B cell (primary cell): ENCODE data around the gene ITPK1. TPM values are rescaled to one million over a fixed set of nuclear protein-coding genes. Genes with fewer than 3 reads are reported as not detected.

Experiments used
- ATAC-seq: fragments of 200-7000 bp; cut with Tn5 transposase; one replicate; pipeline ENCODE4 v1.10.0; 2021; ENCODE audit warnings: low read depth, mild to moderate bottlenecking, moderate number of reproducible peaks, moderate library complexity
- CTCF ChIA-PET: fragments of 350-600 bp; sonication (Branson Sonifier 250); formaldehyde crosslinking; loops from one replicate; lab custom pipeline; 2021; ENCODE audit warnings: antibody characterized with exemption, inconsistent platforms; lab: Charles Lee
- POLR2A ChIA-PET: fragments of 350-600 bp; sonication (Branson Sonifier 250); formaldehyde crosslinking; loops from one replicate; lab custom pipeline; 2021; ENCODE audit warnings: antibody characterized with exemption; lab: Charles Lee
- DNase-seq: peaks from one replicate; pipeline ENCODE4 v3.0.0; 2013
- H2AFZ ChIP-seq: 2 replicates; pipeline ENCODE4 v1.6.1; 2012; ENCODE audit warnings: mild to moderate bottlenecking, low read depth, low read length; ENCODE audit not compliant: insufficient read depth, poor library complexity, severe bottlenecking
- H3K27ac ChIP-seq, 2 donors: 1 replicate in 1 of 2; 2 replicates in 1 of 2; pipeline ENCODE4 v1.5.1; 2012 to 2013; ENCODE audit warnings: low read length in 2 of 2, mild to moderate bottlenecking in 2 of 2, moderate library complexity in 1 of 2
- H3K27me3 ChIP-seq, 4 experiments: fragments of 200-600 bp in 1 of 4; sonication (generic) in 1 of 4; replicated peaks in 1 of 4; 1 replicate in 2 of 4; 2 replicates in 2 of 4; pipeline versions ENCODE4 v1.6.1 to v1.7.0; 2013 to 2016; ENCODE audit warnings: low read length in 3 of 4, mild to moderate bottlenecking in 2 of 4, mixed read lengths in 1 of 4, moderate library complexity in 1 of 4; ENCODE audit not compliant: insufficient read depth in 4 of 4, control insufficient read depth in 3 of 4; ENCODE audit errors: control extremely low read depth in 1 of 4
- H3K36me3 ChIP-seq, 2 experiments: replicated peaks in 1 of 2; 1 replicate in 1 of 2; 2 replicates in 1 of 2; pipeline versions ENCODE4 v1.6.1 to v1.7.1; 2013; ENCODE audit warnings: low read length in 1 of 2; ENCODE audit not compliant: insufficient read depth in 2 of 2, control insufficient read depth in 1 of 2; ENCODE audit errors: control extremely low read depth in 1 of 2, extremely low read depth in 1 of 2
- H3K4me1 ChIP-seq, 2 donors: fragments of 200-600 bp in 1 of 2; sonication (generic) in 1 of 2; 1 replicate in 1 of 2; 2 replicates in 1 of 2; pipeline versions ENCODE4 v1.5.1 to v1.6.1; 2013 to 2017; ENCODE audit warnings: low read length in 2 of 2; ENCODE audit not compliant: control insufficient read depth in 2 of 2, insufficient read depth in 2 of 2
- H3K4me2 ChIP-seq: replicated peaks from 2 replicates; pipeline ENCODE3; 2012; ENCODE audit warnings: mild to moderate bottlenecking, low read depth, low read length; ENCODE audit not compliant: poor library complexity, severe bottlenecking
- H3K4me3 ChIP-seq, 5 experiments: fragments of 200-600 bp in 1 of 5; sonication (generic) in 1 of 5; 1 replicate in 3 of 5; 2 replicates in 2 of 5; pipeline versions ENCODE4 v1.5.1 to v1.7.0; 2011 to 2016; ENCODE audit warnings: low read length in 4 of 5, mild to moderate bottlenecking in 4 of 5, low read depth in 2 of 5, control low read depth in 1 of 5, moderate library complexity in 1 of 5; ENCODE audit not compliant: insufficient read depth in 1 of 5; ENCODE audit errors: control extremely low read depth in 1 of 5, extremely low read depth in 1 of 5
- H3K79me2 ChIP-seq: fragments of 200-600 bp; sonication (generic); one replicate; pipeline ENCODE4 v1.6.0; 2016; ENCODE audit warnings: low read length; ENCODE audit not compliant: control insufficient read depth, insufficient read depth
- H3K9ac ChIP-seq: fragments of 200-600 bp; sonication (generic); 2 replicates; pipeline ENCODE4 v1.6.1; 2017; ENCODE audit warnings: mild to moderate bottlenecking, low read length, moderate library complexity
- H3K9me3 ChIP-seq, 3 donors: one replicate each; pipeline versions ENCODE4 v1.6.1 to v1.7.1; 2013; ENCODE audit warnings: low read length in 2 of 3; ENCODE audit not compliant: control insufficient read depth in 2 of 3, insufficient read depth in 1 of 3; ENCODE audit errors: control extremely low read depth in 1 of 3
- H4K20me1 ChIP-seq: 2 replicates; pipeline ENCODE4 v1.6.0; 2012; ENCODE audit warnings: mild to moderate bottlenecking, low read length; ENCODE audit not compliant: insufficient read depth, control insufficient read depth, poor library complexity, severe bottlenecking
- H3K27ac Mint-ChIP-seq: one replicate; pipeline ENCODE4 v1.8.0; 2021; ENCODE audit warnings: mixed read lengths
- H3K27me3 Mint-ChIP-seq: one replicate; pipeline ENCODE4 v1.8.0; 2021; ENCODE audit warnings: mixed read lengths
- H3K4me1 Mint-ChIP-seq: one replicate; pipeline ENCODE4 v1.8.0; 2021; ENCODE audit warnings: mixed read lengths
- H3K4me3 Mint-ChIP-seq: one replicate; pipeline ENCODE4 v1.8.0; 2021; ENCODE audit warnings: mixed read lengths
- H3K9me3 Mint-ChIP-seq: one replicate; pipeline ENCODE4 v1.8.0; 2022; ENCODE audit warnings: mixed read lengths; ENCODE audit not compliant: insufficient read depth
- EZH2 ChIP-seq: IDR thresholded peaks from 2 replicates; pipeline ENCODE4 v1.6.1; 2012; ENCODE audit warnings: borderline replicate concordance, low read depth, mild to moderate bottlenecking, moderate library complexity, low read length; ENCODE audit not compliant: insufficient read depth, poor library complexity, severe bottlenecking
- WGBS: methylation state at CpG from one replicate; pipeline ENCODE4 v1.1.5; 2013; ENCODE audit warnings: missing lambda C conversion rate; ENCODE audit not compliant: insufficient coverage; 5-methylcytosine and 5-hydroxymethylcytosine counted together
- intact Hi-C: fragments of 100-400 bp; cut with micrococcal nuclease; formaldehyde crosslinking; loops from one replicate; pipeline ENCODE4 v1.10.0; 2022
- polyA plus RNA-seq: library from polyadenylated mRNA; depleted of rRNA; stranded (reverse); fragments of >200 nt; gene quantifications from 2 replicates; pipeline ENCODE4 v1.2.3, GENCODE V29; 2012
- total RNA-seq, 2 donors: library from RNA; stranded (reverse); fragments of 120-200 nt in 1 of 2; gene quantifications; 1 replicate in 1 of 2; 2 replicates in 1 of 2; pipeline versions ENCODE4 v1.2.3 to v1.2.4, GENCODE V29; 2013 to 2022
- TF ChIP-seq, protein P1 (sequence below): fragments of 200-600 bp; IDR thresholded peaks from one replicate; pipeline ENCODE4 v1.8.0; 2022; ENCODE audit warnings: antibody characterized with exemption, mild to moderate bottlenecking

Gene ITPK1
- total and polyA plus RNA-seq, 2 donors (not counting 1 experiment from before 2014, with no cell fraction given): 46.0 to 46.9 TPM

DNA sequence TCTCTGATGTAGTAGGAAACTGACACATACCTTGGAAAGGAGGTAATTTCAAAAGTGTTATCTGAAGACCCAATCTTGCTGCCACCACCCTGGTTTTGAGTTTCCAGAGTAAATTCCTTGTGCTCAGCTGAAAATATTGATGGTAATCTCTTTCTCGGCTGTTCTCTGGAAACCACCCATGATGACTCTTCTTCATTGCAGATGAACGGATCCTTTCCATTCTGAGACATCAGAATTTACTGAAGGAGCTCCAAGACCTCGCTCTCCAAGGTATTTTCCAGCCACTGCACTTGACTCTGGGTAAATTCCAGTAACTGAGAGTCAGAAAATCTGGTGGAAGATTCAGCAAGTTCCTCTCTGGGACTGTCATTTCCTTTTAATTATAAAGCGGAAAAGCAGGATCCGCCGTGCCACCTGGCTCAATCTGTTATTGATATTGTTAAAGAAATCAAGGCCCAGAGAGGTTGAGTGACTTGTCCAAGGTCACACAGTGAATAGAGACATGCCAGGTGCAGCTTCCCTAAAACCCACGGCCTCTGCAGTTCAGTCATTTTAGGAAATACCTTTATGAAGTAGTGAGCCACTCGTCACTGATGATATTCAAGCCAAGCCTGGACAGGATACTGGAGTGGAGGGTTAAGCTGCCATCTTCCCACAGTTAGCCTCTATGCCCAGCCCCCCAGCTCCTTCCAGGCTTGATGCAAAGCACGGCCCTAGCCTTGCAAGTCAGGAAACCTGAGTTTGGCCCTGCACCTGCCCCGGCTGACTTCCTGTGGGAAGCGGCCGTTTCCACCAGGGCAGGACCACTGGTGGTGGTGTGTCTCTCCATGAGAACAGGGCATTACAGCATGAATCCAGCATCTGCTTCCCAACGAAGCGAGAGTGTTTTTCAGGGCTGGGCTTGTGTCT, 188.1 kb downstream of the ITPK1 start:
- H3K27me3 Mint-ChIP-seq: peaks cover 19% of the 10 kb centered on the region
- DNase-seq (no peak), ATAC-seq (no peak)
- TF ChIP-seq, protein P1, sequence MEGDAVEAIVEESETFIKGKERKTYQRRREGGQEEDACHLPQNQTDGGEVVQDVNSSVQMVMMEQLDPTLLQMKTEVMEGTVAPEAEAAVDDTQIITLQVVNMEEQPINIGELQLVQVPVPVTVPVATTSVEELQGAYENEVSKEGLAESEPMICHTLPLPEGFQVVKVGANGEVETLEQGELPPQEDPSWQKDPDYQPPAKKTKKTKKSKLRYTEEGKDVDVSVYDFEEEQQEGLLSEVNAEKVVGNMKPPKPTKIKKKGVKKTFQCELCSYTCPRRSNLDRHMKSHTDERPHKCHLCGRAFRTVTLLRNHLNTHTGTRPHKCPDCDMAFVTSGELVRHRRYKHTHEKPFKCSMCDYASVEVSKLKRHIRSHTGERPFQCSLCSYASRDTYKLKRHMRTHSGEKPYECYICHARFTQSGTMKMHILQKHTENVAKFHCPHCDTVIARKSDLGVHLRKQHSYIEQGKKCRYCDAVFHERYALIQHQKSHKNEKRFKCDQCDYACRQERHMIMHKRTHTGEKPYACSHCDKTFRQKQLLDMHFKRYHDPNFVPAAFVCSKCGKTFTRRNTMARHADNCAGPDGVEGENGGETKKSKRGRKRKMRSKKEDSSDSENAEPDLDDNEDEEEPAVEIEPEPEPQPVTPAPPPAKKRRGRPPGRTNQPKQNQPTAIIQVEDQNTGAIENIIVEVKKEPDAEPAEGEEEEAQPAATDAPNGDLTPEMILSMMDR: no peak
- TF ChIP-seq EZH2: no peak
- Histone ChIP-seq H3K4me1 (peaks cover 6 to 8% of the 10 kb centered on the region in 2 donors), H3K27ac (no peak overlapping the region), H3K4me2 (no peak overlapping the region), H3K36me3 (no peaks in the 10 kb centered on the region), H3K9ac (no peak overlapping the region), H3K79me2 (no peaks in the 10 kb centered on the region), H4K20me1 (no peaks in the 10 kb centered on the region), H2AFZ (no peak overlapping the region), H3K9me3 (peaks cover 0 to 5% (median 0%) of the 10 kb centered on the region in 3 donors), H3K4me3 (no peak overlapping the region), H3K27me3 (peaks cover 0 to 11% (median 2%) of the 10 kb centered on the region in 4 experiments)
- WGBS: 72% methylated on average over 14 of the region's 14 CpGs
- no peak overlapping the region for H3K4me3 Mint-ChIP-seq
- ChIA-PET POLR2A (no interaction called here), CTCF (no interaction called here)
- H3K9me3 Mint-ChIP-seq: no peaks in the 10 kb centered on the region
- intact Hi-C loops: no loop called here
- peaks cover 11% of the 10 kb centered on the region for H3K4me1 Mint-ChIP-seq
- no peak overlapping the region for H3K27ac Mint-ChIP-seq

DNA sequence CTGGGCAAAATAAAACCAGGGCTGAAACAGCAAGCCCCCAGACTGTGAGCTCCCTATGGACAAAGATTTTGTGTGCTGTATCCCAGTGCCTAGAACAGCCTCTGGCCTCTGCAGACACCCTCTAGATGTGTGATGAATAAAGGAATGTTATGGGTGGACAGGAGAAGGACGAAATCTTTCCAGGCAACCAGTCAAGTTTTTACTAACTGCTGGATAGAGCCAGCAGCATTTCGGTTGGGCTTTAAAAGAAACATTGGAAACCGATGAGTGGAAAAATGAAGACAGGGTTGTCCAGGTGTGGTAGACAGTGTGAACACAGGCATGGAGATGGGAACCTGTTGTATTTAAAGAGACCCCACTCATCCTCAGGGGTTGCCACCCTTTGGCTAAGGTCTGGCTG, 188.8 kb downstream of the ITPK1 start:
- no peak overlapping the region for H3K4me3 ChIP-seq
- no peak overlapping the region for H3K4me3 Mint-ChIP-seq
- H3K4me1 Mint-ChIP-seq: peaks cover 15% of the 10 kb centered on the region
- ATAC-seq (no peak), DNase-seq (no peak)
- peaks cover 24% of the 10 kb centered on the region for H3K27me3 Mint-ChIP-seq
- intact Hi-C loops: no loop called here
- H3K9me3 ChIP-seq: peaks cover 0 to 10% (median 0%) of the 10 kb centered on the region in 3 donors
- no peak overlapping the region for H3K27ac ChIP-seq
- peaks cover 0 to 18% (median 3%) of the 10 kb centered on the region in 4 experiments for H3K27me3 ChIP-seq
- H3K9me3 Mint-ChIP-seq: no peaks in the 10 kb centered on the region
- H3K9ac ChIP-seq: no peak overlapping the region
- no peaks in the 10 kb centered on the region for H3K36me3 ChIP-seq
- no peak for TF ChIP-seq EZH2
- TF ChIP-seq, protein P1: no peak
- no peak overlapping the region for H2AFZ ChIP-seq
- POLR2A ChIA-PET: no interaction called here
- no peak overlapping the region for H3K4me2 ChIP-seq
- no peaks in the 10 kb centered on the region for H3K79me2 ChIP-seq
- H4K20me1 ChIP-seq: no peaks in the 10 kb centered on the region
- CTCF ChIA-PET: no interaction called here
- WGBS: 89% methylated on average over 2 of the region's 3 CpGs
- H3K27ac Mint-ChIP-seq: no peak overlapping the region
- H3K4me1 ChIP-seq: peaks cover 6 to 8% of the 10 kb centered on the region in 2 donors
